MCF 10A (cell line): ENCODE measurements around the gene NFIX. TPM values are rescaled to one million over a fixed set of nuclear protein-coding genes. Genes with fewer than 3 reads are reported as not detected.
A peak's percentile ranks its signal among the peaks of the same experiment; 100 is the strongest.

Experiments used
- BruUV-seq: library from RNA; stranded (reverse); fragments of 400-500 nt; replicated peaks from 2 replicates; lab custom pipeline; 2021; lab: Mats Ljungman, UMichigan
- CTCF ChIA-PET: fragments of 300-600 bp; sonication (Branson Sonifier 250); formaldehyde crosslinking; extraction: SDS; loops from one replicate; lab custom pipeline; 2021; ENCODE audit warnings: antibody characterized with exemption, inconsistent platforms; lab: Yijun Ruan, JAX
- POLR2A ChIA-PET: fragments of 300-600, 350-650 bp; sonication (Branson Sonifier 250); formaldehyde crosslinking; extraction: SDS; loops from one replicate; lab custom pipeline; 2020; ENCODE audit warnings: antibody characterized with exemption, inconsistent platforms; lab: Yijun Ruan, JAX
- DNase-seq: peaks from one replicate; pipeline ENCODE4 v3.0.0-alpha.2; 2018; ENCODE audit not compliant: unreplicated experiment
- H3K27ac Mint-ChIP-seq: one replicate; pipeline ENCODE4 v1.8.0; 2022; ENCODE audit warnings: mild to moderate bottlenecking, low read depth, mixed read lengths; ENCODE audit not compliant: unreplicated experiment
- H3K27me3 Mint-ChIP-seq: one replicate; pipeline ENCODE4 v1.8.0; 2022; ENCODE audit warnings: mixed read lengths; ENCODE audit not compliant: insufficient read depth, unreplicated experiment
- H3K36me3 Mint-ChIP-seq: one replicate; pipeline ENCODE4 v1.8.0; 2022; ENCODE audit warnings: mild to moderate bottlenecking, moderate library complexity, mixed read lengths; ENCODE audit not compliant: insufficient read depth, unreplicated experiment
- H3K4me1 Mint-ChIP-seq: one replicate; pipeline ENCODE4 v1.8.0; 2022; ENCODE audit warnings: mixed read lengths; ENCODE audit not compliant: insufficient read depth, unreplicated experiment
- H3K4me3 Mint-ChIP-seq: one replicate; pipeline ENCODE4 v1.8.0; 2022; ENCODE audit warnings: mild to moderate bottlenecking, moderate library complexity, mixed read lengths; ENCODE audit not compliant: unreplicated experiment
- H3K9me3 Mint-ChIP-seq: one replicate; pipeline ENCODE4 v1.8.0; 2022; ENCODE audit warnings: mixed read lengths; ENCODE audit not compliant: unreplicated experiment
- intact Hi-C: fragments of 100-400 bp; cut with micrococcal nuclease; formaldehyde crosslinking; loops from 2 replicates; pipeline ENCODE4 v1.14.1; 2022
- total RNA-seq: library from RNA; stranded (reverse); gene quantifications from 2 replicates; pipeline ENCODE4 v1.2.3, GENCODE V29; 2022
- TF ChIP-seq, protein P1 (sequence below): fragments of 200-600 bp; IDR thresholded peaks from one replicate; pipeline ENCODE4 v1.8.0; 2022; ENCODE audit warnings: antibody characterized with exemption, mild to moderate bottlenecking; ENCODE audit not compliant: unreplicated experiment

Gene NFIX
- total RNA-seq, 1 experiment from 2014 or later = 27.2 TPM

DNA sequence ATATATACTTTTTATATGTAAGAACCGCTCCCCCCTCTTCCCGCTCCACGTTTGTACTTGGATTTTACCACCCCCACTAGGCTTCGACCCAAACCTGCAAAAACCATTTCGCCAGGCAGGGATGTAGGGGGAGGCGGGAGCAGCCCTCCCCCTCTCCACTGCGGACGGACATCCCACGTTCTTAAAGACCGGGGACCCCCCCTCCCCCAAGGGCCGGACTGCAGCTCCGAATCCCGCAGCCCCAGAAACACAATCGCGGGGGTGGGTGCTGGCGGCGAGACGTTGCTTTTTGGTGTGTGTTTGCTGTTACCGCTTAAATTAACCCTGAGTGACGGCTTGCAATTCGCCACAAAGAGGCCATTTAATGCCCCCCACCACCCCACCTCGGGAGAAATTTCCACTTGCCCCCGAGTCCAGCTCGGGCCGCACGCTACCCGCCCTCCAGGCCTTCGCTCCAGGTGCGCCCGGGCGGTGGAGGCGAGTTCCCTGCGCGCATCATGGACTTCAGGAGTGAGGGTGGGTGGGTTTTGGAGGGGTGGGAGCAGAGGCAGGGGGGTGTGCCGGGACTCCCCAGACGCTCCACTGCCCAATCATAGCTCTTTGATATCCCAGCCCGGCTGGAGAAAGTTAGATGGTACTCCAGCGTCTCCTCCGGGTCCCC, 15.8 kb downstream of the NFIX start:
- Mint-ChIP-seq H3K4me1 (peaks cover 21% of the 10 kb centered on the region), H3K27ac (no peak overlapping the region), H3K4me3 (no peak overlapping the region), H3K27me3 (no peaks in the 10 kb centered on the region), H3K9me3 (no peaks in the 10 kb centered on the region), H3K36me3 (peaks cover 24% of the 10 kb centered on the region)
- TF ChIP-seq, protein P1, sequence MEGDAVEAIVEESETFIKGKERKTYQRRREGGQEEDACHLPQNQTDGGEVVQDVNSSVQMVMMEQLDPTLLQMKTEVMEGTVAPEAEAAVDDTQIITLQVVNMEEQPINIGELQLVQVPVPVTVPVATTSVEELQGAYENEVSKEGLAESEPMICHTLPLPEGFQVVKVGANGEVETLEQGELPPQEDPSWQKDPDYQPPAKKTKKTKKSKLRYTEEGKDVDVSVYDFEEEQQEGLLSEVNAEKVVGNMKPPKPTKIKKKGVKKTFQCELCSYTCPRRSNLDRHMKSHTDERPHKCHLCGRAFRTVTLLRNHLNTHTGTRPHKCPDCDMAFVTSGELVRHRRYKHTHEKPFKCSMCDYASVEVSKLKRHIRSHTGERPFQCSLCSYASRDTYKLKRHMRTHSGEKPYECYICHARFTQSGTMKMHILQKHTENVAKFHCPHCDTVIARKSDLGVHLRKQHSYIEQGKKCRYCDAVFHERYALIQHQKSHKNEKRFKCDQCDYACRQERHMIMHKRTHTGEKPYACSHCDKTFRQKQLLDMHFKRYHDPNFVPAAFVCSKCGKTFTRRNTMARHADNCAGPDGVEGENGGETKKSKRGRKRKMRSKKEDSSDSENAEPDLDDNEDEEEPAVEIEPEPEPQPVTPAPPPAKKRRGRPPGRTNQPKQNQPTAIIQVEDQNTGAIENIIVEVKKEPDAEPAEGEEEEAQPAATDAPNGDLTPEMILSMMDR = no peak
- ChIA-PET CTCF (interaction anchor here (1.2 to 1.4 kb wide), 2 partner anchors 14 to 50 kb away, joined by 3 read pairs; no protein-coding TSS in a partner anchor), POLR2A (no interaction called here)
- DNase-seq = no peak
- no TSS peak for BruUV-seq
- intact Hi-C loops = no loop called here

DNA sequence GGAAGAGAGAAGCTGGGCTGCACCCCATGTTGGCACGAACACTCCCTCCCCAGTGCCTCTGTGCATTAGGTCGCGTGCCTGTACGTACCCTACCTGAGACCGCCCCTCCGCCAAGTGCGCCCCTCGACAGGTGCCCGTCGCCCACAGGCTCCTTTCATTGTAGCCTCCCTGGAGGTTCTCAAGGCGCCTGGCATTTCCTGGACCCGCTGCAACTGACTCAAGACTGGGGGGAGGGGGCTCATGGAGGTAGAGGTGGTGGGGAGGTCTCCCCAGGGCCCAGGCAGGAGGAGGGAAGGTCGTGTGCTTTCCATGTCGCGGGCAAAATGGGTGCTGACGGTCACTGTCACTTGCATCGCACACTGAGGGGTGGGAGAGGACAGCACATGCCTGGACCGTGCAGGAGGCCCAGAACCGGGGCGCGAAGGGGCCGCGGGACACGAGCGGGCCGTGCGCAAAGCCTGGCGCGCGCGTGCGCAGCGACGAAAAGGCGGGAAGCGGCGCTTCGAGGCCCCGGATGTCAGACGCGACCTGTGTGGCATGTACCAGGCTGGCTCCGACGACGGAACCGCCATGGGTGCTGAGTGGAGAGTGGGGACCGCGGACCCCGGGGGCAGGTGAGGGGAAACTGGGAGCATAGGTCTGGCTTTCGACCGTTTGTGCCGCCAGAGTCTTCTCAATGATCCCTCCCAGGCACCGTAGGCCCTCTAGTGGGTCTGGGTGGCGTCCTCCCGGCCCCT, 16.5 kb downstream of the NFIX start:
- intact Hi-C loops = no loop called here
- H3K36me3 Mint-ChIP-seq = peaks cover 24% of the 10 kb centered on the region
- TF ChIP-seq, protein P1 = no peak
- no peak overlapping the region for H3K27ac Mint-ChIP-seq
- no peak overlapping the region for H3K4me3 Mint-ChIP-seq
- ChIA-PET CTCF (interaction anchor here (0.8 to 1.4 kb wide), 3 partner anchors 15 to 49 kb away, joined by 3 read pairs; no protein-coding TSS in a partner anchor), POLR2A (no interaction called here)
- no peak for DNase-seq
- peaks cover 28% of the 10 kb centered on the region for H3K4me1 Mint-ChIP-seq
- H3K9me3 Mint-ChIP-seq = no peaks in the 10 kb centered on the region
- no peaks in the 10 kb centered on the region for H3K27me3 Mint-ChIP-seq
- BruUV-seq = no TSS peak

DNA sequence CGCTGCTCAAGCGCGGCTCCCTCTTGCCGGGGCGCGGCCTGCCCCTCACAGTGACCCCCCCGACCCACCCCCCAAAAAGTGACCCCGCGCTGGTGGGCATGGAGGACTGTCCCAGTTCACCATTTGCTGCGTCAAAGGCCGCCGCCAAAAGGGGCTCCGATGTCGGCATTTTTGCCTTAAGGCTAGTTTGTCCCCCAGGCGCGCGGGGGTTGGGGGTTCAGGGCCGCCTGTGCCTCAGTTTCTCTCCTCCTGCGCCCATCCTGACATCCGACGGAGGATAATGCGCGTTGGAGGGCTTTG, 17.1 kb downstream of the NFIX start:
- ChIA-PET POLR2A (interaction anchor here (3.5 kb wide), 1 partner anchor 10 kb away, joined by 30 read pairs; no protein-coding TSS in a partner anchor), CTCF (interaction anchor here (0.8 kb wide), 1 partner anchor 43 kb away, joined by 3 read pairs; no protein-coding TSS in a partner anchor)
- Mint-ChIP-seq H3K27me3 (no peaks in the 10 kb centered on the region), H3K36me3 (peaks cover 24% of the 10 kb centered on the region), H3K27ac (peak overlapping the region; percentile 89), H3K4me1 (peaks cover 32% of the 10 kb centered on the region), H3K9me3 (no peaks in the 10 kb centered on the region), H3K4me3 (no peak overlapping the region)
- intact Hi-C loops = no loop called here
- BruUV-seq = no TSS peak
- TF ChIP-seq, protein P1 = no peak
- no peak for DNase-seq
